H1 (cell line): ENCODE data around the gene SLC4A9. TPM values are rescaled to one million over a fixed set of nuclear protein-coding genes. Genes with fewer than 3 reads are reported as not detected.

Experiments
- BACH1 ChIP-seq: IDR thresholded peaks from 2 replicates; pipeline ENCODE4 v1.6.1; 2012; ENCODE audit warnings: low read length, improper control_type of control experiment
- CEBPB ChIP-seq: IDR thresholded peaks from 2 replicates; pipeline ENCODE4 v1.6.1; 2012; ENCODE audit warnings: low read depth, low read length
- POLR2AphosphoS5 ChIP-seq: IDR thresholded peaks from 2 replicates; pipeline ENCODE4 v1.6.1; 2011; ENCODE audit warnings: low read depth, low read length
- polyA plus RNA-seq, 7 experiments: library from polyadenylated mRNA; depleted of rRNA in 3 of 7; stranded (reverse) in 5 of 7; unstranded in 2 of 7; fragments of >200 nt in 5 of 7; fragments of 200-250 nt in 2 of 7; gene quantifications; 1 replicate in 5 of 7; 2 replicates in 1 of 7; 4 replicates in 1 of 7; pipeline versions ENCODE4 v1.2.1 to v1.2.3, GENCODE V29; 2011 to 2013; ENCODE audit warnings: missing spikeins in 2 of 7, mixed read lengths in 2 of 7
- total RNA-seq: library from RNA; stranded (reverse); fragmentation: NEBNext Ultra II Directional; extraction: Animal tissue kit (Norgen Biotek cat#: 25700); gene quantifications from 2 replicates; pipeline ENCODE4 v1.2.1, GENCODE V29; 2021

SLC4A9 gene
- total and polyA plus RNA-seq, 2 of the 8 experiments (the other 6 are each of a cell fraction or from before 2014, with no cell fraction given), result 0.15 to 0.28 TPM

- no peak for TF ChIP-seq BACH1
- TF ChIP-seq POLR2AphosphoS5, result no peak
- TF ChIP-seq CEBPB, result no peak
Measured at GRCh38 chr5:140388052-140388451, 28.1 kb downstream of the SLC4A9 start (continued).
